Small intestine (tissue), 7 donors: Measurements from ENCODE around the gene ASTN1. TPM values are rescaled to one million over a fixed set of nuclear protein-coding genes. Genes with fewer than 3 reads are reported as not detected.

ENCODE experiments used
- DNase-seq, 2 donors: peaks; one replicate each; pipeline versions ENCODE4 v3.0.0 to v3.0.0-alpha.2; 2013
- FAIRE-seq: peaks from 2 replicates; lab custom pipeline; 2012; peaks lifted over from hg19 to GRCh38; lab: Jason Lieb, UNC
- H3K27ac ChIP-seq, 3 donors: one replicate each; pipeline ENCODE4 v1.5.1; 2013; ENCODE audit warnings: low read length in 2 of 3, mild to moderate bottlenecking in 2 of 3, control low read depth in 1 of 3, inconsistent platforms in 1 of 3, low read depth in 1 of 3, moderate library complexity in 1 of 3
- H3K27me3 ChIP-seq, 3 donors: one replicate each; pipeline ENCODE4 v1.6.1; 2013; ENCODE audit warnings: low read length in 3 of 3, inconsistent platforms in 1 of 3; ENCODE audit not compliant: control insufficient read depth in 3 of 3, insufficient read depth in 3 of 3
- H3K36me3 ChIP-seq, 3 donors: one replicate each; pipeline ENCODE4 v1.6.1; 2013; ENCODE audit warnings: low read length in 3 of 3, inconsistent platforms in 1 of 3, low read depth in 1 of 3, mild to moderate bottlenecking in 1 of 3, moderate library complexity in 1 of 3; ENCODE audit not compliant: control insufficient read depth in 3 of 3, insufficient read depth in 2 of 3
- H3K4me1 ChIP-seq, 3 donors: one replicate each; pipeline ENCODE4 v1.6.1; 2013; ENCODE audit warnings: low read length in 2 of 3, inconsistent platforms in 1 of 3, low read depth in 1 of 3, mild to moderate bottlenecking in 1 of 3, moderate library complexity in 1 of 3; ENCODE audit not compliant: control insufficient read depth in 3 of 3, insufficient read depth in 2 of 3
- H3K4me3 ChIP-seq, 3 donors: one replicate each; pipeline ENCODE4 v1.5.1; 2013; ENCODE audit warnings: low read length in 3 of 3, control low read depth in 1 of 3, inconsistent platforms in 1 of 3, low read depth in 1 of 3, mild to moderate bottlenecking in 1 of 3, moderate library complexity in 1 of 3
- H3K9me3 ChIP-seq, 2 donors: one replicate each; pipeline ENCODE4 v1.6.1; 2013; ENCODE audit warnings: low read depth in 1 of 2, low read length in 1 of 2; ENCODE audit not compliant: control insufficient read depth in 2 of 2, insufficient read depth in 1 of 2
- WGBS, 3 donors: extraction: QIAGEN DNeasy Blood & Tissue Kit; methylation state at CpG; one replicate each; pipeline ENCODE4 v1.1.7; 2013; 5-methylcytosine and 5-hydroxymethylcytosine counted together
- polyA plus RNA-seq, 4 donors: library from polyadenylated mRNA; stranded (reverse) in 3 of 4; unstranded in 1 of 4; fragments of 200-250 nt in 3 of 4; fragments of 120-200 nt in 1 of 4; gene quantifications; one replicate each; pipeline versions ENCODE4 v1.2.1 to v1.2.3, GENCODE V29; 2013
- donor health status: healthy with polysubstance abuse.
- donor health status: control.
- donor health status: control.
- donor health status: Bipolar disorder and iron deficiency.
- donor health status: healthy.

ASTN1 gene
- polyA plus RNA-seq, 4 donors: 0.15 to 0.90 TPM; not detected in 2

DNA sequence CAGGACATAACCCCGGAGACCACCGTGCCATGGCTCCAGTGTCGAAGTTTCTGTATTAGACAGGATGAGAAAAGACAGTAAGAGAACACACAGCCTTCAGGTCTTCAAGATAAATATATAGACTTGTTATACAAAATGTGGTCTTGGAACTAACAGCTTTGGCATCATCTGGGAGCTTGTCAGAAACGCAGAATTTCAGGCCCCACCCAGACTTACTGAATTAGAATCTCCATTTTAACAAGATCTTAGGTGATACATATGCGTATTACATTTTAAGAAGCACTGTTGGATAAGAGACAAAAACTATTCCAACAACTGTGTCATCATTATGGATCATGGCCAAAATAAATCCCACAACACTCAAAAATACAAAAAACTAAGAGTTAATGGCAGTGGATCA, 239.3 kb downstream of the ASTN1 start:
- Histone ChIP-seq H3K9me3 (no peaks in the 10 kb centered on the region), H3K4me3 (no peak overlapping the region), H3K4me1 (no peaks in the 10 kb centered on the region), H3K27me3 (peaks cover 0 to 2% (median 0%) of the 10 kb centered on the region in 3 donors), H3K27ac (no peak overlapping the region), H3K36me3 (no peaks in the 10 kb centered on the region)
- DNase-seq (no peak), FAIRE-seq (no peak)
- WGBS, 3 donors: 79 to 89% (median 85%) methylated on average over 5 of the region's 5 CpGs

- Histone ChIP-seq H3K36me3 (no peaks in the 10 kb centered on the region), H3K4me3 (no peak overlapping the region), H3K27me3 (peaks cover 0 to 4% (median 0%) of the 10 kb centered on the region in 3 donors), H3K27ac (no peak overlapping the region), H3K4me1 (no peaks in the 10 kb centered on the region), H3K9me3 (no peaks in the 10 kb centered on the region)
- FAIRE-seq (no peak), DNase-seq (no peak)
- WGBS, 3 donors: 8 to 72% (median 45%) methylated on average over 1 of the region's 1 CpG
Observed at GRCh38 chr1:176923283-176923682, 241.2 kb downstream of the ASTN1 start.

GRCh38 chr1:176919386-176920378, 244.8 kb downstream of the ASTN1 start:
- 75 to 82% (median 79%) methylated on average over 8 of the region's 8 CpGs for WGBS, 3 donors
- no peak overlapping the region for H3K4me3 ChIP-seq
- DNase-seq: no peak
- peaks cover 0 to 4% (median 0%) of the 10 kb centered on the region in 3 donors for H3K27me3 ChIP-seq
- no peaks in the 10 kb centered on the region for H3K9me3 ChIP-seq
- FAIRE-seq: no peak
- no peaks in the 10 kb centered on the region for H3K36me3 ChIP-seq
- no peaks in the 10 kb centered on the region for H3K4me1 ChIP-seq
- no peak overlapping the region for H3K27ac ChIP-seq

GRCh38 chr1:176905648-176906047, 258.9 kb downstream of the ASTN1 start:
- FAIRE-seq (no peak), DNase-seq (no peak)
- H3K9me3 ChIP-seq: no peaks in the 10 kb centered on the region
- H3K27me3 ChIP-seq: peaks cover 0 to 19% (median 5%) of the 10 kb centered on the region in 3 donors
- WGBS, 3 donors: 79 to 85% (median 82%) methylated on average over 7 of the region's 7 CpGs
- no peak overlapping the region for H3K27ac ChIP-seq
- no peak overlapping the region for H3K4me3 ChIP-seq
- no peaks in the 10 kb centered on the region for H3K4me1 ChIP-seq
- H3K36me3 ChIP-seq: no peaks in the 10 kb centered on the region

- Histone ChIP-seq H3K27ac (no peak overlapping the region), H3K4me1 (no peaks in the 10 kb centered on the region), H3K9me3 (no peaks in the 10 kb centered on the region), H3K27me3 (peaks cover 0 to 19% (median 5%) of the 10 kb centered on the region in 3 donors), H3K4me3 (no peak overlapping the region), H3K36me3 (no peaks in the 10 kb centered on the region)
- 28 to 34% (median 30%) methylated on average over 19 of the region's 19 CpGs for WGBS, 3 donors
- FAIRE-seq (no peak), DNase-seq (no peak)
Observed at GRCh38 chr1:176904057-176904751, 260.3 kb downstream of the ASTN1 start.

DNA sequence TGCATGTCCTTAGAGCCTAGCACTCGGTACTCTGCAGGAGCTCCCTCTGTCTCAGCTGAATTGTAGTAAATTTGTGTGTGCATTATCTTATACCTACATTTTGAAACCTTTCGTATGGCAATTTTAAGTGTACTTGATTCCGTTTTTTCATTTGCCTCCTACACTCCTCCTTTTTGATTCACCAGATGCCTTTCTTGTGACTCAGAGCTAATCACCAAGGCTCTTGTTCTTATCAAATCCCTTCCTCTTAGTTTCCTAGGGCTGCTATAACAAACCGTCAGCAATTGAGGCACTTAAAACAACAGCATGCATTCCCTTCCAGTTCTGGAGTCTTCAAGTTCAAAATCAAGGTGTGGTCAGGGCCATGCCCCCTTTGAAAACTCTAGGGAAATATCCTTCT, 261.0 kb downstream of the ASTN1 start:
- no peaks in the 10 kb centered on the region for H3K9me3 ChIP-seq
- WGBS, 3 donors: 37 to 54% (median 42%) methylated on average over 4 of the region's 4 CpGs
- H3K27me3 ChIP-seq: peaks cover 0 to 19% (median 5%) of the 10 kb centered on the region in 3 donors
- no peak overlapping the region for H3K4me3 ChIP-seq
- H3K36me3 ChIP-seq: no peaks in the 10 kb centered on the region
- FAIRE-seq (no peak), DNase-seq (no peak)
- no peak overlapping the region for H3K27ac ChIP-seq
- H3K4me1 ChIP-seq: no peaks in the 10 kb centered on the region

GRCh38 chr1:176899321-176899720, 265.2 kb downstream of the ASTN1 start:
- 72 to 82% (median 72%) methylated on average over 2 of the region's 2 CpGs for WGBS, 3 donors
- Histone ChIP-seq H3K36me3 (no peaks in the 10 kb centered on the region), H3K4me3 (no peak overlapping the region), H3K27me3 (peaks cover 0 to 21% (median 5%) of the 10 kb centered on the region in 3 donors), H3K4me1 (no peaks in the 10 kb centered on the region), H3K9me3 (no peaks in the 10 kb centered on the region), H3K27ac (no peak overlapping the region)
- DNase-seq (no peak), FAIRE-seq (no peak)
